GM10248 (cell line): ENCODE measurements around the gene DCDC2C.

Experiments used
- CTCF ChIA-PET: fragments of 300-600 bp; sonication (Branson Sonifier 250); formaldehyde crosslinking; extraction: SDS; loops from one replicate; lab custom pipeline; 2021; ENCODE audit warnings: antibody characterized with exemption; lab: Yijun Ruan, JAX
- POLR2A ChIA-PET: fragments of 350-650 bp; sonication (Branson Sonifier 250); formaldehyde crosslinking; extraction: SDS; loops from one replicate; lab custom pipeline; 2020; ENCODE audit warnings: antibody characterized with exemption; lab: Yijun Ruan, JAX
- DNase-seq: peaks from one replicate; pipeline ENCODE4 v3.0.0; 2012; ENCODE audit errors: extremely low spot score
- TF ChIP-seq, protein P1 (sequence below): IDR thresholded peaks from 2 replicates; pipeline ENCODE4 v1.5.1; 2012; ENCODE audit warnings: mild to moderate bottlenecking, low read depth; ENCODE audit errors: extremely low read depth, missing control alignments, control extremely low read depth

DCDC2C gene

GRCh38 chr2:3664925-3665324 is 38.5 kb upstream of the DCDC2C start:
- TF ChIP-seq, protein P1, sequence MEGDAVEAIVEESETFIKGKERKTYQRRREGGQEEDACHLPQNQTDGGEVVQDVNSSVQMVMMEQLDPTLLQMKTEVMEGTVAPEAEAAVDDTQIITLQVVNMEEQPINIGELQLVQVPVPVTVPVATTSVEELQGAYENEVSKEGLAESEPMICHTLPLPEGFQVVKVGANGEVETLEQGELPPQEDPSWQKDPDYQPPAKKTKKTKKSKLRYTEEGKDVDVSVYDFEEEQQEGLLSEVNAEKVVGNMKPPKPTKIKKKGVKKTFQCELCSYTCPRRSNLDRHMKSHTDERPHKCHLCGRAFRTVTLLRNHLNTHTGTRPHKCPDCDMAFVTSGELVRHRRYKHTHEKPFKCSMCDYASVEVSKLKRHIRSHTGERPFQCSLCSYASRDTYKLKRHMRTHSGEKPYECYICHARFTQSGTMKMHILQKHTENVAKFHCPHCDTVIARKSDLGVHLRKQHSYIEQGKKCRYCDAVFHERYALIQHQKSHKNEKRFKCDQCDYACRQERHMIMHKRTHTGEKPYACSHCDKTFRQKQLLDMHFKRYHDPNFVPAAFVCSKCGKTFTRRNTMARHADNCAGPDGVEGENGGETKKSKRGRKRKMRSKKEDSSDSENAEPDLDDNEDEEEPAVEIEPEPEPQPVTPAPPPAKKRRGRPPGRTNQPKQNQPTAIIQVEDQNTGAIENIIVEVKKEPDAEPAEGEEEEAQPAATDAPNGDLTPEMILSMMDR, result no peak
- no peak for DNase-seq
- ChIA-PET POLR2A (interaction anchor here (0.7 kb wide), 1 partner anchor 13 kb away, joined by 5 read pairs; no protein-coding TSS in a partner anchor), CTCF (interaction anchor here (1.5 kb wide), 1 partner anchor 13 kb away, joined by 4 read pairs; no protein-coding TSS in a partner anchor)

GRCh38 chr2:3665886-3666612 is 37.3 kb upstream of the DCDC2C start:
- no peak for DNase-seq
- ChIA-PET CTCF (interaction anchor here (1.1 to 1.4 kb wide), 3 partner anchors 9 to 61 kb away, joined by 3 to 5 read pairs (median 3); no protein-coding TSS in a partner anchor), POLR2A (no interaction called here)
- TF ChIP-seq, protein P1, result no peak

DNA sequence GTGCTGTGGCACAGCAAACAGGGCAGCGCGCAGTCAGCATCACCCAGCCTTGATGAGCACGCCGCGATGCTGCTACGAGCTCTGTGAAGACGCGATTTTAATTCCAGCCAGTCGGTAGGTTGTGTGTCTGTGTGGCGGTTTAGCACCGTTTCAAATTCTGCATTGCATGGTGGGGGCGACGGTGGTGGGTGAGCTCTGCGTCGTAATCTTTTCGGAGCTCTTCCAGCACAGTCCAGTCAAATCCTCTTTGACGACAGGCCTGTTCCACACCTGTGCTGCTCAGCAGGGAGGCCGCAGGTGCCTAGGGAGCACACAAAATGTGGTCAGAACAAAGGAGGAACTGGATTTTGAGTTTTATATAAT is 36.8 kb upstream of the DCDC2C start:
- TF ChIP-seq, protein P1, result no peak
- CTCF ChIA-PET, result interaction anchor here (1.1 to 1.4 kb wide), 3 partner anchors 10 to 61 kb away, joined by 3 to 5 read pairs (median 3); no protein-coding TSS in a partner anchor
- POLR2A ChIA-PET, result no interaction called here
- no peak for DNase-seq

- POLR2A ChIA-PET, result no interaction called here
- no peak for DNase-seq
- TF ChIP-seq, protein P1, result no peak
- CTCF ChIA-PET, result interaction anchor here (1.2 to 1.4 kb wide), 2 partner anchors 15 to 60 kb away, joined by 3 to 5 read pairs; no protein-coding TSS in a partner anchor
Measured at GRCh38 chr2:3667151-3667631, 36.2 kb upstream of the DCDC2C start.

GRCh38 chr2:3669656-3670055 is 33.7 kb upstream of the DCDC2C start:
- DNase-seq, result no peak
- TF ChIP-seq, protein P1, result no peak
- CTCF ChIA-PET, result no interaction called here
- POLR2A ChIA-PET, result no interaction called here

DNA sequence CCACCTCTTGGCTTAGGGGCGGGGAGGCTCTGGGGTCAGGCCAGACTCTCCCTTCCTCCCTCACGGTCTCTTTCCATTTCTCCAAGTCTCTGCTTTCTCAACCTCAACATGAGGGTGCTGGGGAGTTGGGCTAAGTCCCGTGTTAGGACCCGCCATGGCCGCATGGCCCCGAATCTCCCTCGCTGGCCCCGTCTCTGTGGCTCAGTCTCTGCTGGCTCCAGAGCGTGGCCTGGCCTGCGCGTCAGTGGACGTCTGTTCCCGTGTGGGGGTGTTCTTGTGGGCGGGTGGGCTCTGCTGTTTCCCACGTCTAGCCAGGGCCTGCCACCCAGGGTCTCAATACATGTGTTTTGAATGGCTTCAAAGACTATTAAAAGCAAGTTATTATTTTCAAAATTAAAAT is 33.0 kb upstream of the DCDC2C start:
- DNase-seq, result no peak
- ChIA-PET POLR2A (no interaction called here), CTCF (no interaction called here)
- TF ChIP-seq, protein P1, result no peak
